OCI-LY7 (cell line): Measurements from ENCODE around the gene RAD9A.

Experiments
- CTCF ChIP-seq: fragments of 200-600 bp; sonication (generic); conservative IDR thresholded peaks from 2 replicates; pipeline ENCODE4 v1.5.1; 2014; ENCODE audit warnings: mild to moderate bottlenecking, antibody characterized with exemption, low read length, moderate library complexity, mixed read lengths
- EZH2phosphoT487 ChIP-seq: fragments of 200-600 bp; sonication (generic); IDR thresholded peaks from 2 replicates; pipeline ENCODE4 v1.6.1; 2018; ENCODE audit warnings: low read depth, borderline replicate concordance, mild to moderate bottlenecking, mixed run types, antibody characterized with exemption, low read length, moderate library complexity, mixed read lengths

- TF ChIP-seq CTCF (no peak), EZH2phosphoT487 (no peak)
Observed at GRCh38 chr11:67433536-67434394, 42.0 kb downstream of the RAD9A start.
